Endothelial cell of coronary artery (primary cell): ENCODE measurements around the gene TMEM212. TPM values are rescaled to one million over a fixed set of nuclear protein-coding genes. Genes with fewer than 3 reads are reported as not detected.

ENCODE experiments used
- total RNA-seq: library from RNA; depleted of rRNA; stranded (reverse); fragments of >200 nt; gene quantifications from 2 replicates; pipeline ENCODE4 v1.2.3, GENCODE V29; 2014

Gene TMEM212
- not detected in 2 replicates for total RNA-seq

DNA sequence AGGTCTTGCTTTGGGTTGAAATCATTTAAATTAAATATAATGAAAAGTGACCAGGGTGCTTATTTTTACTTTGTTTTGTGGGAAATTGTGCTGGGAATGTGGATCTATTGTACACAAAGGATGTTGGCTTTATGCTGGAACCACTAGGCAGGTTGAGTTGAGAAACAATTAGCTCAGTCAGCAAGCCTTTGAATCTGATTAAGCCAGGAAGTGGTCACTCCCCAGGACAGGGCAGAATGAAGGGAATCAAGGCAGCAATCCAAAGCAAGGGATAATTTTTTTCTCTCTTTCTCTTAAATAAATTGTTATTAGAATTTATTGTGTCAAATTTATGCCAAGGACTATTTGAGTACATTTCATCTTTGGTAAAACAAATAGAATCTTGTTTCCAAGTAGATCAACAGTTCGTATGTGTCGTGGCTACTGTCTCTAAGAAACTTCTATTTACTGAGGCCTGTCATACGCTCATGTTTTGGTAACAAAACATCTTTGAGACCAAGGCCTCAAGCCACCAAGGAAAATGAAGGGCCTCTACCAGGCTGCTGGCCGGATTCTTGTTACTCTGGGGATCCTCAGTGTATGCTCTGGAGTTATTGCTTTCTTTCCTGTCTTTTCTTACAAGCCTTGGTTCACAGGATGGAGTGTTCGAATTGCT is at the start of gene TMEM212:
TSS of gene TMEM212 (plus strand) at position 486 of the 655 bp plus-strand sequence. CDS start at position 521, 35 bp downstream.

DNA sequence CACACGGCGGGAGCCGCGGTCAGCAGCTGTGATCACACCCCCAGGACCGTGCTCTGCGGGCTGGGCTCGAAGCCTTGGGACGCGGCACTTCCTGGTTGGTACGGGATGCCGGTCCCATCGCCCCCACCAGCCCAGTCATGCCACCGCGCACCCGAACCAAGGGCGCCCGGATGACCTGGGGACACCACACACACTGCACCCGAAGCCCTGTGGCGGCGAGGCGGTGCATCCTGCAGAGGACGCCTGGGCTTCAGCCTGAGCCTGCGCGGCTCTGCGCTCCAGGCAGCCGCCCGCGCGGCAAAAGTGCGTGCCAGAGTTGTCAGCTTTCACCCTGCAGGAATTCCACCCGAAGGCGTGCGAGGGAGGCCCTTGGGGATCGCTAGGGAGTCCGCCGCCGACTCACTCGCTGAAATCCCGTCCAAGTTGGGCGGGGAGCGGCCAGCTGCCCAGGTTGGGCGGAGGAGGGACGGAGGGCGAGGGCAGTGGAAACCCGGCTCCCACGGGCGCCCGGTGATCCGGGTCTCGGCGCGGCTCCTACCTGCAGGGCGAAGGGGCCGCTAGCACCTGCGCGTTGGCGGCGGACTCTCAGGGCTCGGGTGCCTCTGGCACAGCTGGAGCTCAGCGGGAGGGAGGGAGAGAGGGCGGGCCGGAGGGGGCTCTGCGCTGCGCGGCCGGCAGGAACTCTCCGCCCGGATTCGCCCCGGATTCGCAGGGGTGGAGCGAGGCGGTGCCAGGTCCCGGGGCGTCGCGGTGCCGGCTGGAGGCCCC is 33.1 kb upstream of the TMEM212 start, which contains the start of gene PLD1:
TSS of gene PLD1 (minus strand) at position 623 of the 768 bp plus-strand sequence. CDS start 72,432 bp downstream, outside the sequence.

Other genes starting within 250 kb of the TMEM212 start
- gene PLD1, start 32.9 kb upstream of the TMEM212 start, total RNA-seq, result 42.9 and 60.0 TPM in 2 replicates
- 117 and 186 TPM in 2 replicates for gene FNDC3B, start 196.2 kb downstream of the TMEM212 start, total RNA-seq